ENCODE data around the gene VIM. TPM values are rescaled to one million over a fixed set of nuclear protein-coding genes. Genes with fewer than 3 reads are reported as not detected.
A peak's percentile ranks its signal among the peaks of the same experiment; 100 is the strongest.

The VIM gene
- total RNA-seq, 2 experiments from 2014 or later: 590 to 602 TPM

DNA sequence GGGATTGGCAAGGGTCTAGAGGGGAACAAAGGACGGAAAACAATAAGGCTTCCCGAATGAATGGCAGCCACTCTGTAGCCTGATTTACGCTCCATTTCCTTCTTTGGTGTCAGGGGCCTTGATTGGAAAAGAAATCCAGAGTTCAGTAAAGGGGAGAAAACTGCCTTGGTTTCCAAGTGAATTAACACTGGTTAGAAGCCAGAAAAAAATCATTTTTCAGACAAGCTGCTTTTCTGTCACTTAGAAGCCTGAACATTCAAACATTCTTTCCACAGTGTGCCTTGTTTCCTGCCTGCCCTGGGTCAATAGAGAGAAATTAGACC lies 26.3 kb upstream of the VIM start:
- DNase-seq (no peak), ATAC-seq (no peak)
- TF ChIP-seq, protein P1, sequence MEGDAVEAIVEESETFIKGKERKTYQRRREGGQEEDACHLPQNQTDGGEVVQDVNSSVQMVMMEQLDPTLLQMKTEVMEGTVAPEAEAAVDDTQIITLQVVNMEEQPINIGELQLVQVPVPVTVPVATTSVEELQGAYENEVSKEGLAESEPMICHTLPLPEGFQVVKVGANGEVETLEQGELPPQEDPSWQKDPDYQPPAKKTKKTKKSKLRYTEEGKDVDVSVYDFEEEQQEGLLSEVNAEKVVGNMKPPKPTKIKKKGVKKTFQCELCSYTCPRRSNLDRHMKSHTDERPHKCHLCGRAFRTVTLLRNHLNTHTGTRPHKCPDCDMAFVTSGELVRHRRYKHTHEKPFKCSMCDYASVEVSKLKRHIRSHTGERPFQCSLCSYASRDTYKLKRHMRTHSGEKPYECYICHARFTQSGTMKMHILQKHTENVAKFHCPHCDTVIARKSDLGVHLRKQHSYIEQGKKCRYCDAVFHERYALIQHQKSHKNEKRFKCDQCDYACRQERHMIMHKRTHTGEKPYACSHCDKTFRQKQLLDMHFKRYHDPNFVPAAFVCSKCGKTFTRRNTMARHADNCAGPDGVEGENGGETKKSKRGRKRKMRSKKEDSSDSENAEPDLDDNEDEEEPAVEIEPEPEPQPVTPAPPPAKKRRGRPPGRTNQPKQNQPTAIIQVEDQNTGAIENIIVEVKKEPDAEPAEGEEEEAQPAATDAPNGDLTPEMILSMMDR (IDR thresholded peaks at IDR 0.05): no peak
- POLR2A ChIA-PET: interaction anchor here (0.6 to 3.0 kb wide), 19 partner anchors 10 to 374 kb away, joined by 3 to 35 read pairs (median 4); partner anchors contain the start of gene VIM
- Mint-ChIP-seq H3K36me3 (ENCODE audit: low read depth) (peaks cover 3% of the 10 kb centered on the region), H3K9me3 (no peaks in the 10 kb centered on the region), H3K4me1 (ENCODE audit: low read depth) (peaks cover 46% of the 10 kb centered on the region), H3K27ac (peak overlapping the region; percentile 95), H3K27me3 (no peaks in the 10 kb centered on the region), H3K4me3 (peak overlapping the region; percentile 94)
- CTCF ChIA-PET: interaction anchor here (1.4 to 3.6 kb wide), 5 partner anchors 9 to 58 kb away, joined by 4 to 35 read pairs (median 6); partner anchors contain the start of gene VIM
- intact Hi-C loops (cut with micrococcal nuclease): no loop called here

- H3K4me1 Mint-ChIP-seq (ENCODE audit: low read depth): peaks cover 51% of the 10 kb centered on the region
- ChIA-PET CTCF (interaction anchor here (1.4 to 3.6 kb wide), 4 partner anchors 9 to 58 kb away, joined by 4 to 35 read pairs (median 6); partner anchors contain the start of gene VIM), POLR2A (interaction anchor here (1.0 to 3.0 kb wide), 5 partner anchors 10 to 27 kb away, joined by 4 to 35 read pairs (median 6); partner anchors contain the start of gene VIM)
- ATAC-seq: no peak
- peaks cover 3% of the 10 kb centered on the region for H3K36me3 Mint-ChIP-seq (ENCODE audit: low read depth)
- no peaks in the 10 kb centered on the region for H3K27me3 Mint-ChIP-seq
- H3K27ac Mint-ChIP-seq: peak overlapping the region; percentile 95
- H3K9me3 Mint-ChIP-seq: no peaks in the 10 kb centered on the region
- TF ChIP-seq, protein P1 (IDR thresholded peaks at IDR 0.05): no peak
- H3K4me3 Mint-ChIP-seq: no peak overlapping the region
- DNase-seq: no peak
- intact Hi-C loops (cut with micrococcal nuclease): no loop called here
Measured at GRCh38 chr10:17202506-17202905, 25.5 kb upstream of the VIM start.

DNA sequence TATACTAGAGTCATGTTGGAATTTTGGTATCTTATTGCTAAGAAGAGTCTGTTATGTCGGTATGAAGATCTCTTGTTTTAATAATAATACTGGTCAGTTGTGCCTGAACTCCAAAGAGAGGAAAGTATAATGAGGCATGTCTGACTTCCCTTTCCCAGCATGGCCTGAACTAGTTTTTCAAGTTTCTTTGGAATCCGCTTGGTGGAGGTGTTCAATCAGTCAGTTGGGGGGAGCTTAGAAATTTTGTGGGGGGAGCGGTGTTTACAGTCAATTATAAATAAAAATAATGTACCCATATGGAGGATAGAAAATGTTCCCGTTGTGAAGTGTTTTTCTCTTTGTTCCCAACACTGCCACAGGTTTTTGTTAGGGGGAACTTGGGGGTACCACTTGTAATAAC lies 25.0 kb upstream of the VIM start:
- Mint-ChIP-seq H3K4me3 (no peak overlapping the region), H3K27me3 (no peaks in the 10 kb centered on the region), H3K4me1 (ENCODE audit: low read depth) (peaks cover 52% of the 10 kb centered on the region), H3K9me3 (no peaks in the 10 kb centered on the region), H3K27ac (peak overlapping the region; percentile 12), H3K36me3 (ENCODE audit: low read depth) (peaks cover 3% of the 10 kb centered on the region)
- intact Hi-C loops (cut with micrococcal nuclease): no loop called here
- POLR2A ChIA-PET: interaction anchor here (1.2 kb wide), 1 partner anchor 26 kb away, joined by 5 read pairs; no protein-coding TSS in a partner anchor
- CTCF ChIA-PET: interaction anchor here (1.0 to 3.6 kb wide), 3 partner anchors 8 to 26 kb away, joined by 4 to 35 read pairs (median 4); partner anchors contain the start of gene VIM
- TF ChIP-seq, protein P1 (IDR thresholded peaks at IDR 0.05): no peak
- no peak for ATAC-seq
- DNase-seq: no peak

- Mint-ChIP-seq H3K4me3 (no peak overlapping the region), H3K27ac (no peak overlapping the region), H3K36me3 (ENCODE audit: low read depth) (peaks cover 3% of the 10 kb centered on the region), H3K4me1 (ENCODE audit: low read depth) (peaks cover 50% of the 10 kb centered on the region), H3K27me3 (no peaks in the 10 kb centered on the region), H3K9me3 (no peaks in the 10 kb centered on the region)
- intact Hi-C loops (cut with micrococcal nuclease): no loop called here
- ChIA-PET POLR2A (interaction anchor here (1.2 kb wide), 1 partner anchor 26 kb away, joined by 5 read pairs; no protein-coding TSS in a partner anchor), CTCF (interaction anchor here (1.0 to 3.6 kb wide), 2 partner anchors 12 to 26 kb away, joined by 4 to 35 read pairs; partner anchors contain the start of gene VIM)
- no peak for DNase-seq
- no peak for ATAC-seq
- TF ChIP-seq, protein P1 (IDR thresholded peaks at IDR 0.05): no peak
Measured at GRCh38 chr10:17203416-17203815, 24.6 kb upstream of the VIM start.

DNA sequence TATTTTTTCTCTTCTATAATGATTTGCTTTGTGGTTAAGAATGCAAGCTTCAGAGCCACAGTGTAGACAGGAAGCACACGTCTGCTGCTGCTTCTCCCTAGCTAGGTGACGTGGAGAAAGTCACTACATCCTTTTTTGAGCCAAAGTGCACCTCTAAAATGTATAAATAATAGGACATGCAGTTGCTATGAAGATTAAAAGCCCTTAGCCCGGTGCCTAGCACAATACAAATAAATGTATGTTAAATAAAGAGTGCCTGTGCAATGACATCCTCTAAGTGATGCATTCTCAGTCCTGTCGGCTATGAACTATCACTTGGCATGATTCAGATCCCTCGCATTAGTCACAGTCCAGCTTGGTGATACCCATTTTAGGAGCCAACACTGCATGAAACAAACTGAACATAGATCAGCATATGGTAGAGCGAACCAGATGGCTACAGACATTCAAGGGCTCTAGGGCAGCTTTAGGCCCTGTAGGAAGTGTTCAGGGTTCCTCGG lies 21.8 kb upstream of the VIM start:
- no peaks in the 10 kb centered on the region for H3K27me3 Mint-ChIP-seq
- no peaks in the 10 kb centered on the region for H3K9me3 Mint-ChIP-seq
- ATAC-seq: peak; percentile 83
- no peak overlapping the region for H3K4me3 Mint-ChIP-seq
- ChIA-PET POLR2A (interaction anchor here (1.2 to 3.5 kb wide), 6 partner anchors 15 to 315 kb away, joined by 3 to 23 read pairs (median 5); partner anchors contain the start of gene VIM), CTCF (interaction anchor here (0.6 to 2.7 kb wide), 6 partner anchors 9 to 204 kb away, joined by 3 to 17 read pairs (median 4); no protein-coding TSS in a partner anchor)
- intact Hi-C loops (cut with micrococcal nuclease): loop anchor here (1.0 kb wide), 1 partner anchor 21 kb away; no protein-coding TSS in a partner anchor
- peak; percentile 63 for DNase-seq
- TF ChIP-seq, protein P1 (IDR thresholded peaks at IDR 0.05): no peak
- H3K27ac Mint-ChIP-seq: peak overlapping the region; percentile 80
- peaks cover 3% of the 10 kb centered on the region for H3K36me3 Mint-ChIP-seq (ENCODE audit: low read depth)
- H3K4me1 Mint-ChIP-seq (ENCODE audit: low read depth): peaks cover 41% of the 10 kb centered on the region

Data from activated CD8-positive, alpha-beta T cell treated with anti-CD3 and anti-CD28 coated beads for 36 hours (primary cell).